Stimulated activated CD8-positive, alpha-beta memory T cell treated with anti-CD3 and anti-CD28 coated beads, Interleukin-15, amount 100 ng/mL, for 24 hours (primary cell): ENCODE data around the gene IL32.

Experiments
- DNase-seq: peaks from one replicate; pipeline ENCODE4 v3.0.0-alpha.2; 2020; ENCODE audit warnings: low read depth

IL32 gene

DNA sequence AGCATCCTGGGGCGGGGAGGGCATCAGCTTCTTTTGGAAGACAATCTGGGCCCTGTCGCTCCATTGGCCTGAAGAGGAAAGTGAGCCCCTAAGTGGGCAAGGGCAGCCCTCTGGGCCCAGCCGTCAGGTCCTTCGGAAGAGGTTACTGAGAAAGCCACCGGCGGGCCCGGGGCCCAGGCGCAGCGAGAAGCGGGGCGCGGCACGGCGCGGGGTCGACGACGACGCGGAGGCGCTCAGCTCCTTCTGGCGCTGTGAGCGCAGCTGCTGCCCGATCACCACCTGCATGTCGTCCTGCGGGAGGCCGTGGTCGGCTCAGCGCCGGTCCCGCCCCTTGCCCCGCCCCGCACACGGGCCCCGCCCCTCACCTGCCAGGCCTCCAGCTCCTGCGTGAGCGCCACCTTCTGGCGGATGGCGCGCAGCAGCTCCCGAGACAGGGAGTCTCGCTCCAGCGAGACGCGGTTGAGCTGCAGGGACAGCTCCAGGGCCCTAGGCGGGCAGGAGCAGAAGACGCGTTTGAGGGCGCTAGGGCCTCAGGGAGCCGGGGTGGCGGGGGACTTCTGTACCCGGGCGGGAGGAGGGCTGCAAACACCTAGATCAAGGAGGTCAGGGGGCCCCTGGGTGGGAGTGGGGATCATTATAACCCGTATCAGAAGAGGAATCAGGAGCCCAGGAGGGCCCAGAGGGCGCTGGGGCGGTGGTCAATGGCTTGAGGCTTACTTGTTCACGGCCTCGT, 37.3 kb upstream of the IL32 start:
- peak; percentile 86 for DNase-seq

- no peak for DNase-seq
These were observed 36.6 kb upstream of the IL32 start for GRCh38 chr16:3028716-3029319.

DNA sequence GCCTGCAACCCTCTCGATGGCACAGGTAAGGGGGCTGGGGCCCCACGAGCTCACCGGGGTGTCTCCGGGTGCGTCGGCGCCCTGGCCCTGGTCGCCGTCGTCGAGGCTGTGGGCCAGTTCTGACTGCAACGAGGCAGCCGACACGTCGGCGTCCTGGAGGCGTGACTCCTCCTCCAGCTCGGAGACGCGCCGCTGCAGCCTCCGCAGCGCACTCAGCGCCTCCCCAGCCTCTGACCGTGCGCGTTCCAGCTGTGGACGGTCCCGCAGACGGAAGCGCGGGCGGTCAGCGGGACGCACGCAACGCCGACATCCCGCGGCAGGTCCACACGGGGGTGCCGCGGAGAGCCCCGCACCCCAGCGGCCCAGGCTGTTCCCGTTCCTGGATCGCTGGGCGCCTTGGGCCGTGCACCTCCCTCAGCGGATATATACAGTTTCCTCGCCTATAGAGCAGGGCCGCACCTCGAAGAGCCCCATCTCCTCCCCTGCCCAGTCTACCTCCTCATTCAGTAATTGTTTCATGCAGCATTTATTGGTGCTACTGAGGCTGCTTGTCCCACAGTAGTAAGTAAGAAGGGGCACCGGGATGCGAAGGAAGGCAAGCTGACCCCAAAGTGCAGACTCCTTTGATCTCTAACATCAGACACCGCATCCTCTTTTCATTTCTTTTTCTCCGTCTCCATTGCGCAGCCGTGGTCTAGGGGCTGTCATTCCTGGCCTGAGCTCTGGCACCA, 35.8 kb upstream of the IL32 start:
- no peak for DNase-seq

DNA sequence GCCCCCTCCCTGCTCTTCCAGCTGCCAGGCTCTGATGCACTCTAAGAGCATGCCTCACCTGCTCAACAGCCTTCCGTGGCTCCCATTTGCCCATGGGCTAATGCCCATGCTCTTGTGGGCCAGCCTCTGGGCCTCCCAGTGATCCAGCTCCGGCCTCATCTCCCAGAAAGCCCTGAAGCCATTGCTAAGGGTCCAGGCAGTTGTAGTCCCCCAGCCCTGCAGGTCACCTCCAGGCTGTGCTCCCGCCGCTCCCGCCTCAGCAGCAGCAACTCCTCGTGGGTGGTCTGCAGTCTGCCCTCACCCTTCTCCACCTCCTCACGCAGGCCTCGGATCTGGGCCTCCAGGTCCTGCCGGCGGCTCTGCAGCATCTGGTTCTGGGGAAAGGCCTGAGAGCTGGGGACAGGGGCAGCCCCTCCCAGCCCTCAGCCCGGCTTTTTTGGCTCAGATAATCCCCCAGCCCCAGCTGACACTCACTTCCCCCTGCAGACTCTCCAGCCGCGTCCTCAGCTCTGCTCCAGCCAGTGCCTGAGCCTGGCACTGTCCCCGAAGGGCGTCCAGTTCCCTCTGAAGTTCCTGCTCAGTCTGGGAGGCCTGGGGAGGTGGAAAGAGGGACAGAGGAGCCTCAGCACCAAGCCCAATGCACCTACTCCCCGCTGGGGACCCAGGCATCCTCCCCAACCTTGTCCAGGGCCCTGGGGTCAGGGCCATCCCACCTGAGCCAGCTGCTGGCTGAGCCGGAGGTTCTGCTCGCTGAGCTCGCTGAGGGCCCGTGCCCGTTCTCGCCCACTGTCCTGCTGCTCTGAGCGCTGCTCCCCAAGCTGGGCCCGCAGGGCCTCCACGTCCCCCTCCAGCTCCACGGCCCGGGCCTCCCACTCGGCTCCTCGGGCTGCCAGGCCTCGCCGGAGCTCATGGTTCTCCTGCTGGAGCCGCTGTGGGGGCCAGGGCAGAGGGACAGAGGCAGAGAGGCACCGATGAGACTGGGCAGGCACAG, 34.9 kb upstream of the IL32 start:
- no peak for DNase-seq

- DNase-seq, result no peak
These were observed 32.8 kb upstream of the IL32 start for GRCh38 chr16:3032624-3033023.

GRCh38 chr16:3035289-3035971, 30.0 kb upstream of the IL32 start:
- no peak for DNase-seq

DNA sequence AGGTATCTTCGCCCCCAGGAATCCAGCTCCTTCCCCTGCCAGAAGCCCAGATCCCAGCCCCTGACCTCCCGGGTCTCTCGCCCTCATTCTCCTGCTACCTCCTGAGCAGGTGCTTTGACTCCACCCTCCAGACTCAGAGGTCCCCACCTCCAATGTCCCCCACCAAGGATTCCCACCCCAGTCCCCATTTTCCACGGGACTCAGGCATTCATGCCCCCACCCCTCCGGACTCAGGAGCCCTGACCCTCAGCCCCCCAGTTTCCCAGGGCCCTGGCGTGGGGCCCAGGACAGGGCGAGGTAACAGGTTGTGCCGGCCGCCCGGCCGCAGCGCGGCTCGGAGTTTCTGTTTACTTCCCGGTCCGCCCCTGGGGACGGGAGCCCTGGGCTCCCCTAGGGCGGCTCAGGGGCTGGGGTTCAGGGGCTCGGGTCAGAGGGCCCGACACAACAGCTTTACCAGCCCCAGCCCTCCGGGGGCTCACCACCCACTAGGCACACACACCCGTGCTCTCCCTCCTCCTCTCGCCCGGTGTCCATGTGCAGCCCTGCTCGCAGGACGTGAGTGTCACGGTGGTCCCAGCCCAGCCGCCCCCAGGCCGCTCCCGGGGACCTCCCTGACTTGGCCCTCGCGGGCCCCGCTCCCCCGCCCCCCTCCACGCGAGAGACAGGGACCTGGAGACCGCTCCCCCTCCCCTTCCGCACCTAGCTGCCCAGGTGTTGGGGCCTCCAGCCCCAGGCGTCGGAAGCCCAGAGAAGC, 29.3 kb upstream of the IL32 start:
- no peak for DNase-seq

DNA sequence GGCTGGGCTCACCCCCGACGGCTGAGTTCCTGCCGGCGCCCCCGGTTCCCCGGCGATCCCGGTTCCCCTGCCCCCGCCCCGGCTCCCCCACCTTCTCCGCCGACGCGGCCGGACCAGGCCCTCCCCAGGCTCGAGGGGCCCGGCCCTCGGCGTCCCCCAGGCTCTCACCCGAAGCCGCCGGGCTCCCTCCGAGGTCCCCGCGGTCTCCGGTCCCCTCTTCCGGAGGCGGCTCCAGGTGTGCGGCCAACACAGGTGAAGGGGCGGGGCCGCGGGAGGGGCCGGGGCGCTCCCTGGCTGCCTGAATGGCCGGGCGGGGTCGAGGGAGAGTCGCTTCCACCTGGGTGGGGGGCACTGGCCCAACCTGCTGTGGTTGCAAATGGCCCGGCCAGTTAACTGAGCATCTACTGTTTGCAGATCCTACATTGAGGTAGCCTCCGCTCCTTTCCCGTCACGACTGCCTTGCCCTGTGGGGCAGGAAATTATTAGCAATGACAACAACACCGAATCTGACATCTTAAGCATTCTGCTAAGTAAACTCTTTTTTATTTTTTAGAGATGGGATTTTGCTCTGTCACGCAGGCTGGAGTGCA, 28.6 kb upstream of the IL32 start, which contains the start of gene BICDL2:
TSS of gene BICDL2 (minus strand) at position 219 of the 590 bp plus-strand sequence. CDS start 1,448 bp downstream, outside the sequence.
- DNase-seq, result no peak

GRCh38 chr16:3038256-3038655, 27.2 kb upstream of the IL32 start:
- DNase-seq, result no peak

DNA sequence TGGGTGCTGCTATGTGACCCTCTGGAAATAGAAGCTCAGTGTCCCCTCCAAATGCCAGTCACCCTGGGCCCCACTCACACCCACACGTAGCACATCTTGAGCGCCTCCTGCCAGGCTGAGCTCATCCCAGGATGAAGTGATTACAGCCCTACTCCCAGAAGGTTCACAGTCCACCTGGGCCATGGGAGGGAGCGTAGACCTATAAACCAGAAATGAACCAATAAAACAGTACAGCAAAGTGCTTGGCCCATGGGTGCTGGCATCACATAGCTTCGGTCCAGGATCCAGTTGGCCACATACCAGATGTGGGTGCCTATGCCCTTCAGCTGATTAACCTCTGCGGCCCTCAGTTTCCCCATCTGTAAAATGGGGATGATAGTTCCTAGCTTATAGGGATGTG, 26.5 kb upstream of the IL32 start:
- DNase-seq, result no peak

- DNase-seq, result no peak
These were observed 23.1 kb upstream of the IL32 start for GRCh38 chr16:3042376-3042775.

- no peak for DNase-seq
These were observed 20.7 kb upstream of the IL32 start for GRCh38 chr16:3044708-3045107.

- no peak for DNase-seq
These were observed 19.4 kb upstream of the IL32 start, which contains the start of gene MMP25 for GRCh38 chr16:3045758-3046640. Gene MMP25, plus strand, starts transcription at chr16:3046561. Its CDS starts 357 bp downstream, at chr16:3046918.

DNA sequence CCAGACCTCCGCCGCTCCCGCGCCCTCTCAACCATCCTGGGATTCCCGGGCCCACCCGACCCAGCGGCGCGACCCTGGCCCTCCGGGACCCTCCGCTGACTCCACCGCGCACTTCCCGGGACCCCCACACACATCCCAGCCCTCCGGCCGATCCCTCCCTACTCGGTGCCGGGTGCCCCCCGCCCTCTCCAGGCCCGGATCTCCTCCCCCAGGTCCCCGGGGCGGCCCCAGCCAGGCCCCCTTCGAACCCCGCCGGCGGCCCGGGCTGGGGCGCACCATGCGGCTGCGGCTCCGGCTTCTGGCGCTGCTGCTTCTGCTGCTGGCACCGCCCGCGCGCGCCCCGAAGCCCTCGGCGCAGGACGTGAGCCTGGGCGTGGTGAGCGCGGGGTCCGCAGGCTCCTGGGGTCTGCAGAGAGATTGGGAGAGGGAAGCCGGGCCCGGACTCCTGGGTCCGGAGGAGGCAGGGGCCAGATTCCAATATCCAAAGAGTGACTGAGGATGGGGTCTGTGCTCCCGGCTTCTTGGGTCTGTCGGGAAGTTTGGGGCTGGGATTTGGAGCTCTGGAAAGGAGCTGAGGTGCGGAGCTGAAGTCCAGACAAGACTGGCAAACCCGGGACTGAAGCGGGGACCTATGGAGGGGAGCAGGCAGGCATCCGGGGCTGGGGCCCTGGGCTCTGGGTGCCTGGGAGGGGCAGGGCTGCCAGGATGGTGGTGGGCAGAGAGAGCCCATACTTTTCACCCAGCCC, 18.6 kb upstream of the IL32 start:
- DNase-seq, result no peak

DNA sequence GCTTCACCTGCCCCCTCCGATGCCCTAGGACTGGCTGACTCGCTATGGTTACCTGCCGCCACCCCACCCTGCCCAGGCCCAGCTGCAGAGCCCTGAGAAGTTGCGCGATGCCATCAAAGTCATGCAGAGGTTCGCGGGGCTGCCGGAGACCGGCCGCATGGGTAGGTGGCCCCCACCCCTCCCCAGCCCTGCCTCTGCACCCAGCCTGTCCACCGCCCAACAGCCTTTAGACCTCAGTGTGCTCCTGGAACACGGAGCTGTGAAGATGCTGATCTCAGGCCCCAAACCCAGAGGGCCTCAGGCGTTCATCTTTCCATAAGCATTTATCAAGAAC, 18.1 kb upstream of the IL32 start:
- DNase-seq, result no peak

GRCh38 chr16:3049921-3050481, 15.4 kb upstream of the IL32 start:
- DNase-seq, result no peak

DNA sequence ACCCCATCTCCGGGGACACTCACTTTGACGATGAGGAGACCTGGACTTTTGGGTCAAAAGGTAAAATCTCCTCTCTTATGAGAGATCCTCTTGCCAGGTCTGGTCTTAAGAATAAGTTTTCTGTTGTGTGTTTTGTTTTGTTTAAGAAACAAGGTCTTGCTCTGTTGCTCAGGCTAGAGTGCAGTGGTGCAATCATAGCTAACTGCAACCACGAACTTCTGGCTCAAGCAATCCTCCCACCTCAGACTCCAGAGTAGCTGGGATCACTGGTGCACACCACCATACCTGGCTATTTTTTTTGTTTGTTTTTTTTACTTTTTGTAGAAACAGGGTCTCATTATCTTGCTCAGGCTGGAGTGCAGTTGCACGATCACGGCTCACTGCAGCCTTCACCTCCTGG, 15.0 kb upstream of the IL32 start:
- no peak for DNase-seq

DNA sequence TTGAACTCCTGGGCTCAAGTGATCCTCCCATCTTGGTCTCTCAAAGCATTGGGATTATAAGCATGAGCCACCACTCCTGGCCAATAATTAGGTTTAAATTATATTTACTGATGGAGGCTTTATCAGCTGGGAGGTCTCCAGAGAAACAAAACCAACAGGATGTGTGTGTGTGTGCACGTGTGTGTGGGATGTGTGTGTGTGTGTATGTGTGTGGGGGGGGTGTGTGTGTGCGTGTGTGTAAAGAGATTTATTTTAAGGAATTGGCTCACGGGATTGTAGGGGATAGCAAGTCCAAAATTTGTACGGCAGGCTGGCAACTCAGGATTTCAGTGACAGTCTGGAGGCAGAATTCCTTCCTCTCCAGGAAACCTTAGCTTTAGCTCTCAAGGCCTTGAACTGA, 14.4 kb upstream of the IL32 start:
- no peak for DNase-seq
